Neural crest cell (in vitro differentiated cells): ENCODE results near the gene FOXD1. TPM values are rescaled to one million over a fixed set of nuclear protein-coding genes. Genes with fewer than 3 reads are reported as not detected.

Experiments
- DNase-seq: peaks from one replicate; pipeline ENCODE4 v3.0.0; 2021; ENCODE audit warnings: low read depth, mixed read lengths, low spot score
- H3K27ac Mint-ChIP-seq: one replicate; pipeline ENCODE4 v1.8.0; 2021; ENCODE audit warnings: mild to moderate bottlenecking, mixed read lengths; ENCODE audit not compliant: unreplicated experiment
- H3K27me3 Mint-ChIP-seq: 2 replicates; pipeline ENCODE4 v1.8.0; 2021; ENCODE audit warnings: low read depth, mild to moderate bottlenecking, mixed read lengths
- H3K36me3 Mint-ChIP-seq: 2 replicates; pipeline ENCODE4 v1.8.0; 2021; ENCODE audit warnings: low read depth, mild to moderate bottlenecking, mixed read lengths
- H3K4me1 Mint-ChIP-seq: 2 replicates; pipeline ENCODE4 v1.8.0; 2021; ENCODE audit warnings: mixed read lengths
- H3K4me3 Mint-ChIP-seq: one replicate; pipeline ENCODE4 v1.8.0; 2021; ENCODE audit warnings: mild to moderate bottlenecking, mixed read lengths
- H3K9me3 Mint-ChIP-seq: 2 replicates; pipeline ENCODE4 v1.8.0; 2021; ENCODE audit warnings: mixed read lengths
- CTCF ChIP-seq: fragments of 200-600 bp; sonication (generic); conservative IDR thresholded peaks from 2 replicates; pipeline ENCODE4 v1.5.0; 2021; ENCODE audit warnings: antibody characterized with exemption, mild to moderate bottlenecking
- total RNA-seq: library from RNA; stranded (reverse); gene quantifications from 2 replicates; pipeline ENCODE4 v1.2.1, GENCODE V29; 2021

The FOXD1 gene
- total RNA-seq, 1 donor from 2014 or later, result 0.28 TPM

- Mint-ChIP-seq H3K4me3 (peak overlapping the region; percentile 67), H3K27ac (no peak overlapping the region), H3K36me3 (no peaks in the 10 kb centered on the region), H3K9me3 (no peaks in the 10 kb centered on the region), H3K4me1 (peaks cover 4% of the 10 kb centered on the region), H3K27me3 (peaks cover 96% of the 10 kb centered on the region)
- peak; percentile 57 for TF ChIP-seq CTCF
- DNase-seq, result peak; percentile 45
Observed at GRCh38 chr5:73437101-73437776, 11.3 kb downstream of the FOXD1 start.

DNA sequence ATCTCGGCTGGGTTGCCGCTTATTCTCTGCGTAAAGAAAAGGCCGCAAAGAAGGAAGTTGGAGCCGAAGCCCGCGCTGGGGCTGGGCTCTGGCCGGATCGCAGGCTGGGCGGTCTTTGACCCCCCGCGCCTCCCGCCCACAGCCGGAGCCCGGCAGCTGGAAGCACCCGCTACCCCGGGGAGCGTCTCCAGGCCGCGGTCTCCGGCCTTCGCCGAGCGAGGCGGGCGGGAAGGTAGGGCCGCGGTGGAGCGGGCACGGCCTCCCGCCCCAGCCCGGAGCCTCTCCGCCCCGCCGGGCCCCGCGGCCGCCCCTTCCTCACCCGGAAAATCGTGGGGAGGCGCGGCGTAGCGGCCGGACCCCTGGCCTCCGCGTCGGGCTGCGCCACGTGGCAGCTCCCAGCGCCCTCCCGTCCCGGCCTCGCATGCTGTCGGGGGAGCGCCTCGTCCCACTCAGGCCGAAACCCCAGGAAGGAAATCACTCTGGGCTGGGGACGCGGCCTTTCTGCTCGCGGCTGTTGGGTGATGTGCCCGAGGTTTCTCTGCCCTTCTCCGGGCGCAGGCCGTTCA, 12.0 kb downstream of the FOXD1 start:
- H3K4me1 Mint-ChIP-seq, result peaks cover 4% of the 10 kb centered on the region
- TF ChIP-seq CTCF, result no peak
- no peak for DNase-seq
- H3K9me3 Mint-ChIP-seq, result no peaks in the 10 kb centered on the region
- H3K27me3 Mint-ChIP-seq, result peaks cover 95% of the 10 kb centered on the region
- H3K36me3 Mint-ChIP-seq, result no peaks in the 10 kb centered on the region
- no peak overlapping the region for H3K4me3 Mint-ChIP-seq
- H3K27ac Mint-ChIP-seq, result no peak overlapping the region

DNA sequence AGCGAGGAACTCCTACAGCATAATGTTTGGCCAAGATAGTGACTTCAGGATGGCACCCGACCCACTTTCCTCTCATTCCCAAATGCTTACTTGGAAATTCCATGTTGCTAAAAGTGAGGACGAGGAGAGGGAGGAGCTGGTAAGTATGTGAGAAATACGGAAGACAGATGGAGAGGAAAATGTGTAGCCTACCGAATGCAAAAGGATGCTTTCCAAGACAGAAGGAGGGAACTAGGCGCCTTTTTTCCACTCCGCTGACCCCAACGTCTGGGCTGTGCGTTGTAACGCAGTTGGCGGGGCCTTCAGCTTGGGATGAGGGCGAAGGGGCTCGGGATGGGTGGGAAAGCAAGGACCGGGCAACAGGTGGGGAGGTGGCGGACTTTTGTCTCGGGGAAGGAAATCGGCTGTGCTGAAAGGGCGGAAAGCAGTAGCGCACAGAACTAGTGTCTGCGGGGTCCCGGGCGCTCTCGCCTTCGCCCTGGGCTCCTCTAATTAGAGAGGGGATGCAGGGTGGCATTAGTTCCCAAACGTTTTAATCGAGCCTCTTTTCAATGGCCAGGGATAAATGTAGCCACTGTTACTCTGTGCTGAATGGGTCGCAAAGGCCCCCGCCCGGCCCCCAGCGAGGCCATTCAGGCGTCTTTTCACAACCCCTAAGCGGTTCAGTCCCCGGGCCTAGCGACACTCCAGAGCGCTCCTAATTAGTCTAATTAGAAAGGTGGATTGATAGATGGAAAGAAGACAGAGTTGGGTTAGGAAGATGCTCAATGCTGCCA, 12.6 kb downstream of the FOXD1 start:
- Mint-ChIP-seq H3K4me3 (peak overlapping the region; percentile 7), H3K4me1 (peaks cover 4% of the 10 kb centered on the region), H3K36me3 (no peaks in the 10 kb centered on the region), H3K9me3 (no peaks in the 10 kb centered on the region), H3K27me3 (peaks cover 95% of the 10 kb centered on the region), H3K27ac (no peak overlapping the region)
- TF ChIP-seq CTCF, result no peak
- no peak for DNase-seq

- Mint-ChIP-seq H3K27me3 (peaks cover 94% of the 10 kb centered on the region), H3K4me3 (no peak overlapping the region), H3K36me3 (no peaks in the 10 kb centered on the region), H3K4me1 (peaks cover 4% of the 10 kb centered on the region), H3K27ac (no peak overlapping the region), H3K9me3 (no peaks in the 10 kb centered on the region)
- DNase-seq, result no peak
- TF ChIP-seq CTCF, result no peak
Observed at GRCh38 chr5:73434907-73435306, 13.7 kb downstream of the FOXD1 start.

DNA sequence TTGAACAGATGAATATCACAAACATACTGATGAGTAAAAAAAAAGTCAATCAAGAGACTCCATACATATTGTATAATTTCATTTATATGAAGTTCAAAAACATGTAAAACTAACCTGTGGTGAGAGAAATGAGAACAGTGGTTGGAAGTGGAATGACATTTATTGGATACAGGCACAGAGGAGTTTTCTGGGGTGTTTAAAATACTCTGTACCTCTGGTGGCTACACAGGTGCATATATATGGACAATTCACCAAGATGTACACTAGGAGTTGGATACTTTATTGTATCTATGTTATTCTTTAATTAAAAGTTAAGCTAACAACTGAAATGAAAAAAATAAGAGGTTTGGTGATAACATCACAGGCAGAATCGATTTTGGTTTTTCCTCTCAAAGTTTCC, 14.1 kb downstream of the FOXD1 start:
- Mint-ChIP-seq H3K4me3 (no peak overlapping the region), H3K27ac (no peak overlapping the region), H3K4me1 (peaks cover 4% of the 10 kb centered on the region), H3K9me3 (no peaks in the 10 kb centered on the region), H3K36me3 (no peaks in the 10 kb centered on the region), H3K27me3 (peaks cover 94% of the 10 kb centered on the region)
- TF ChIP-seq CTCF, result peak; percentile 37
- DNase-seq, result no peak
